GM19238 (cell line): ENCODE results near the gene KIF19.

ENCODE experiments used
- DNase-seq: peaks from one replicate; pipeline ENCODE4 v3.0.0; 2011; ENCODE audit warnings: low spot score; ENCODE audit not compliant: insufficient read length

KIF19 gene

GRCh38 chr17:74339537-74340195 is 13.6 kb downstream of the KIF19 start:
- no peak for DNase-seq

GRCh38 chr17:74340470-74341023 is 14.5 kb downstream of the KIF19 start:
- DNase-seq, result no peak

- DNase-seq, result no peak
These were observed 16.2 kb downstream of the KIF19 start for GRCh38 chr17:74342224-74342623.

GRCh38 chr17:74343121-74343520 is 17.1 kb downstream of the KIF19 start:
- DNase-seq, result no peak

GRCh38 chr17:74343526-74344284 is 17.7 kb downstream of the KIF19 start:
- no peak for DNase-seq

GRCh38 chr17:74344658-74345057 is 18.6 kb downstream of the KIF19 start:
- DNase-seq, result no peak

- DNase-seq, result no peak
These were observed 19.6 kb downstream of the KIF19 start for GRCh38 chr17:74345433-74346241.

- DNase-seq, result no peak
These were observed 21.6 kb downstream of the KIF19 start for GRCh38 chr17:74347646-74348045.

- no peak for DNase-seq
These were observed 23.1 kb downstream of the KIF19 start for GRCh38 chr17:74349120-74349519.

GRCh38 chr17:74350486-74350885 is 24.5 kb downstream of the KIF19 start:
- no peak for DNase-seq

- DNase-seq, result no peak
These were observed 25.7 kb downstream of the KIF19 start for GRCh38 chr17:74351552-74352210.

GRCh38 chr17:74353446-74354060 is 27.5 kb downstream of the KIF19 start:
- DNase-seq, result no peak

GRCh38 chr17:74354123-74354522 is 28.1 kb downstream of the KIF19 start:
- DNase-seq, result peak; percentile 67

GRCh38 chr17:74354561-74354960 is 28.5 kb downstream of the KIF19 start:
- DNase-seq, result no peak

- DNase-seq, result no peak
These were observed 29.0 kb downstream of the KIF19 start for GRCh38 chr17:74355065-74355464.

- DNase-seq, result no peak
These were observed 30.8 kb downstream of the KIF19 start for GRCh38 chr17:74356646-74357465.

- no peak for DNase-seq
These were observed 31.4 kb downstream of the KIF19 start for GRCh38 chr17:74357466-74357809.

- no peak for DNase-seq
These were observed 32.7 kb downstream of the KIF19 start for GRCh38 chr17:74358697-74359096.

GRCh38 chr17:74359916-74360315 is 33.9 kb downstream of the KIF19 start:
- DNase-seq, result no peak

- DNase-seq, result no peak
These were observed 34.8 kb downstream of the KIF19 start for GRCh38 chr17:74360899-74361229.
